H9 (cell line): ENCODE results near the gene KAZALD1. TPM values are rescaled to one million over a fixed set of nuclear protein-coding genes. Genes with fewer than 3 reads are reported as not detected.

ENCODE experiments used
- DNase-seq: peaks from one replicate; pipeline ENCODE4 v3.0.0-alpha.2; 2017
- H2AFZ ChIP-seq: one replicate; pipeline ENCODE4 v1.6.1; 2013; ENCODE audit warnings: mild to moderate bottlenecking, low read length, control low read depth, moderate library complexity
- H2AK5ac ChIP-seq: 2 replicates; pipeline ENCODE4 v1.6.1; 2013; ENCODE audit warnings: low read length, control low read depth, mixed read lengths; ENCODE audit not compliant: insufficient read length
- H2BK120ac ChIP-seq: one replicate; pipeline ENCODE4 v1.6.1; 2013; ENCODE audit warnings: low read depth, mild to moderate bottlenecking, low read length, control low read depth, inconsistent platforms; ENCODE audit not compliant: poor library complexity, severe bottlenecking
- H2BK12ac ChIP-seq: 2 replicates; pipeline ENCODE4 v1.6.1; 2013; ENCODE audit warnings: low read length, control low read depth, mixed read lengths, low read depth; ENCODE audit not compliant: insufficient read length
- H2BK15ac ChIP-seq: 2 replicates; pipeline ENCODE4 v1.6.1; 2013; ENCODE audit warnings: low read depth, low read length, control low read depth
- H2BK20ac ChIP-seq: one replicate; pipeline ENCODE4 v1.6.1; 2013; ENCODE audit warnings: low read depth, mild to moderate bottlenecking, low read length, control low read depth, inconsistent platforms; ENCODE audit not compliant: poor library complexity, severe bottlenecking
- H2BK5ac ChIP-seq: 2 replicates; pipeline ENCODE4 v1.6.1; 2013; ENCODE audit warnings: low read length, control low read depth, mixed read lengths; ENCODE audit not compliant: insufficient read length
- H3K14ac ChIP-seq: 2 replicates; pipeline ENCODE4 v1.6.1; 2013; ENCODE audit warnings: low read length, control low read depth; ENCODE audit not compliant: insufficient read depth
- H3K18ac ChIP-seq: 2 replicates; pipeline ENCODE4 v1.6.1; 2013; ENCODE audit warnings: low read depth, mild to moderate bottlenecking, mixed read lengths, low read length, control low read depth; ENCODE audit not compliant: insufficient read length
- H3K23ac ChIP-seq: 2 replicates; pipeline ENCODE4 v1.6.1; 2013; ENCODE audit warnings: low read length, control low read depth, mixed read lengths, low read depth; ENCODE audit not compliant: insufficient read length
- H3K23me2 ChIP-seq: 2 replicates; pipeline ENCODE4 v1.6.1; 2013; ENCODE audit warnings: low read depth, mild to moderate bottlenecking, mixed read lengths, low read length, control low read depth; ENCODE audit not compliant: insufficient read length, poor library complexity, severe bottlenecking
- H3K27ac ChIP-seq: 2 replicates; pipeline ENCODE4 v1.5.1; 2013; ENCODE audit warnings: low read length, control low read depth, mixed read lengths, low read depth; ENCODE audit not compliant: insufficient read length
- H3K27me3 ChIP-seq: 2 replicates; pipeline ENCODE4 v1.6.1; 2013; ENCODE audit warnings: low read length, control low read depth, inconsistent platforms; ENCODE audit not compliant: insufficient read depth
- H3K4ac ChIP-seq: 2 replicates; pipeline ENCODE4 v1.6.1; 2013; ENCODE audit warnings: low read depth, mild to moderate bottlenecking, control low read depth, inconsistent platforms, low read length, moderate library complexity
- H3K4me1 ChIP-seq: 2 replicates; pipeline ENCODE4 v1.6.1; 2013; ENCODE audit warnings: low read length, control low read depth, inconsistent platforms; ENCODE audit not compliant: insufficient read depth
- H3K4me2 ChIP-seq: 2 replicates; pipeline ENCODE4 v1.6.1; 2013; ENCODE audit warnings: low read length, control low read depth, mixed read lengths; ENCODE audit not compliant: insufficient read length, insufficient read depth
- H3K56ac ChIP-seq: 2 replicates; pipeline ENCODE4 v1.6.1; 2013; ENCODE audit warnings: low read depth, mild to moderate bottlenecking, mixed read lengths, low read length, control low read depth; ENCODE audit not compliant: insufficient read length
- H3K79me1 ChIP-seq: 2 replicates; pipeline ENCODE4 v1.6.1; 2013; ENCODE audit warnings: low read depth, mild to moderate bottlenecking, moderate library complexity, low read length, control low read depth, inconsistent platforms; ENCODE audit not compliant: insufficient read depth, poor library complexity, severe bottlenecking
- H3K79me2 ChIP-seq: 2 replicates; pipeline ENCODE4 v1.6.1; 2013; ENCODE audit warnings: low read length, control low read depth, inconsistent platforms; ENCODE audit not compliant: insufficient read depth
- H3K9ac ChIP-seq: 2 replicates; pipeline ENCODE4 v1.6.1; 2013; ENCODE audit warnings: low read length, control low read depth, mixed read lengths; ENCODE audit not compliant: insufficient read length; ENCODE audit errors: extremely low read depth
- H3K9me3 ChIP-seq: one replicate; pipeline ENCODE4 v1.6.1; 2013; ENCODE audit warnings: low read depth, low read length, inconsistent platforms; ENCODE audit not compliant: control insufficient read depth
- H3T11ph ChIP-seq: one replicate; pipeline ENCODE4 v1.6.1; 2013; ENCODE audit warnings: mild to moderate bottlenecking, low read length, control low read depth, inconsistent platforms
- H4K20me1 ChIP-seq: one replicate; pipeline ENCODE4 v1.6.1; 2013; ENCODE audit not compliant: control insufficient read depth, insufficient read length, insufficient read depth
- H4K5ac ChIP-seq: 2 replicates; pipeline ENCODE4 v1.6.1; 2013; ENCODE audit warnings: low read depth, mild to moderate bottlenecking, mixed read lengths, low read length, control low read depth; ENCODE audit not compliant: insufficient read length
- H4K8ac ChIP-seq: replicated peaks from 2 replicates; pipeline ENCODE4 v1.6.1; 2013; ENCODE audit warnings: low read length, control low read depth, mixed read lengths, low read depth; ENCODE audit not compliant: insufficient read length
- H4K91ac ChIP-seq: 2 replicates; pipeline ENCODE4 v1.6.1; 2013; ENCODE audit warnings: low read depth, mild to moderate bottlenecking, moderate library complexity, mixed read lengths, low read length, control low read depth; ENCODE audit not compliant: insufficient read length
- H3K27ac Mint-ChIP-seq, 3 experiments: 2 replicates in 2 of 3; 3 replicates in 1 of 3; pipeline ENCODE4 v1.8.0; 2020 to 2021; ENCODE audit warnings: mixed read lengths in 3 of 3, mild to moderate bottlenecking in 1 of 3, moderate library complexity in 1 of 3
- H3K27me3 Mint-ChIP-seq: 2 replicates; pipeline ENCODE4 v1.8.0; 2021; ENCODE audit warnings: low read depth, mild to moderate bottlenecking, moderate library complexity, mixed read lengths
- H3K36me3 Mint-ChIP-seq, 3 experiments: 2 replicates in 2 of 3; 3 replicates in 1 of 3; pipeline ENCODE4 v1.8.0; 2020 to 2021; ENCODE audit warnings: low read depth in 3 of 3, mixed read lengths in 3 of 3; ENCODE audit not compliant: insufficient read depth in 1 of 3
- H3K4me1 Mint-ChIP-seq, 2 experiments: 2 replicates each; pipeline ENCODE4 v1.8.0; 2020; ENCODE audit warnings: mixed read lengths in 2 of 2
- H3K4me3 Mint-ChIP-seq, 2 experiments: 2 replicates in 1 of 2; 3 replicates in 1 of 2; pipeline ENCODE4 v1.8.0; 2020 to 2021; ENCODE audit warnings: mild to moderate bottlenecking in 2 of 2, mixed read lengths in 2 of 2, moderate library complexity in 1 of 2
- H3K9me3 Mint-ChIP-seq, 2 experiments: 2 replicates in 1 of 2; 3 replicates in 1 of 2; pipeline ENCODE4 v1.8.0; 2020; ENCODE audit warnings: mild to moderate bottlenecking in 2 of 2, mixed read lengths in 2 of 2, moderate library complexity in 1 of 2
- CTCF ChIP-seq: fragments of 200-600 bp; sonication (generic); conservative IDR thresholded peaks from 3 replicates; pipeline ENCODE4 v1.8.0; 2021; ENCODE audit warnings: antibody characterized with exemption, mild to moderate bottlenecking
- WGBS: extraction: QIAGEN DNeasy Blood & Tissue Kit; methylation state at CpG from one replicate; pipeline ENCODE4 v1.1.7; 2013; ENCODE audit warnings: missing lambda C conversion rate, low lambda C conversion rate, mixed read lengths; ENCODE audit not compliant: insufficient read length; ENCODE audit errors: extremely low coverage; 5-methylcytosine and 5-hydroxymethylcytosine counted together
- total RNA-seq: library from RNA; stranded (reverse); gene quantifications from 2 replicates; pipeline ENCODE4 v1.2.1, GENCODE V29; 2021

The KAZALD1 gene
- total RNA-seq, 1 experiment from 2014 or later = 2.9 TPM

- Histone ChIP-seq H3K79me2 (no peaks in the 10 kb centered on the region), H4K20me1 (no peaks in the 10 kb centered on the region)
Observed at GRCh38 chr10:101060036-101060950, 1.5 kb upstream of the KAZALD1 start.

More at GRCh38 chr10:101060036-101060950, 1.5 kb upstream of the KAZALD1 start:
- Mint-ChIP-seq H3K36me3 (peaks cover 0 to 12% (median under 1%) of the 10 kb centered on the region in 3 experiments; a peak in 4 of 7 replicates), H3K27ac (peak overlapping the region; percentile 96 to 99 (median 98)), H3K9me3 (no peaks in the 10 kb centered on the region; a peak in 1 of 5 replicates), H3K4me3 (peak overlapping the region; percentile 93 to 96), H3K27me3 (peaks cover 39% of the 10 kb centered on the region), H3K4me1 (peaks cover 24 to 31% of the 10 kb centered on the region in 2 experiments)
- no peak overlapping the region for H3T11ph ChIP-seq
- no peak overlapping the region for H4K5ac ChIP-seq
- H2BK5ac ChIP-seq = no peak overlapping the region
- no peak overlapping the region for H4K8ac ChIP-seq
- no peak overlapping the region for H3K23ac ChIP-seq
- H3K4ac ChIP-seq = no peak overlapping the region
- peak; percentile 95 for TF ChIP-seq CTCF
- H2BK20ac ChIP-seq = no peak overlapping the region
- H3K27ac ChIP-seq = peak overlapping the region; percentile 35
- H3K9me3 ChIP-seq = no peaks in the 10 kb centered on the region
- H3K9ac ChIP-seq = peak overlapping the region; percentile 98
- H3K23me2 ChIP-seq = peaks cover 25% of the 10 kb centered on the region
- no peak overlapping the region for H2AK5ac ChIP-seq
- peak overlapping the region; percentile 94 for H2AFZ ChIP-seq
- H3K27me3 ChIP-seq = peaks cover 31% of the 10 kb centered on the region
- no peaks in the 10 kb centered on the region for H3K4me1 ChIP-seq
- H2BK12ac ChIP-seq = no peak overlapping the region
- no peak overlapping the region for H4K91ac ChIP-seq
- H2BK15ac ChIP-seq = no peak overlapping the region
- H3K14ac ChIP-seq = peak overlapping the region; percentile 90
- no peaks in the 10 kb centered on the region for H3K79me1 ChIP-seq
- H3K4me2 ChIP-seq = peak overlapping the region; percentile 98
- no peak overlapping the region for H2BK120ac ChIP-seq
- DNase-seq = peak; percentile 90
- H3K18ac ChIP-seq = peak overlapping the region; percentile 96
- H3K56ac ChIP-seq = no peak overlapping the region
- WGBS = no CpG with 5 or more reads among the region's 37 CpGs
